Measurements from ENCODE around the gene AEBP1. TPM values are rescaled to one million over a fixed set of nuclear protein-coding genes. Genes with fewer than 3 reads are reported as not detected.

Gene AEBP1
- total and polyA plus RNA-seq, 2 experiments from 2014 or later, result 15.1 to 42.0 TPM

- Mint-ChIP-seq H3K9me3 (no peaks in the 10 kb centered on the region), H3K4me1 (peaks cover 20% of the 10 kb centered on the region), H3K36me3 (ENCODE audit: low read depth) (peaks cover 3% of the 10 kb centered on the region; the same call in 2 of the 3 replicates), H3K4me3 (peak overlapping the region; percentile 63), H3K27me3 (ENCODE audit: insufficient read depth, low read depth, poor library complexity) (peaks cover 16% of the 10 kb centered on the region), H3K27ac (no peak overlapping the region)
- H3K36me3 ChIP-seq (ENCODE audit: insufficient read depth), result no peaks in the 10 kb centered on the region
- H2AFZ ChIP-seq, result peak overlapping the region; percentile 95
- H3K4me1 ChIP-seq (ENCODE audit: insufficient read depth), result peaks cover 8% of the 10 kb centered on the region; the same call in 1 of the 2 replicates
- H3K4me3 ChIP-seq, result peak overlapping the region; percentile 87
- no peaks in the 10 kb centered on the region for H3K9me2 ChIP-seq (ENCODE audit: insufficient read depth)
- no peaks in the 10 kb centered on the region for H3F3A ChIP-seq (replicated peaks; ENCODE audit: low read depth)
- DNase-seq (ENCODE audit: low spot score) (no peak), ATAC-seq (peak; percentile 18)
- TF ChIP-seq ZNF331 (CRISPR knock-in tag; IDR thresholded peaks at IDR 0.05; ENCODE audit: low read depth), result no peak
- TF ChIP-seq EZH2phosphoT487 (IDR thresholded peaks at IDR 0.05; ENCODE audit: unreplicated experiment), result no peak
- TF ChIP-seq ZNF462 (CRISPR knock-in tag; IDR thresholded peaks at IDR 0.05), result no peak
- TF ChIP-seq POLR2AphosphoS5 (IDR thresholded peaks at IDR 0.05; ENCODE audit: low read depth), result no peak
- no peak for TF ChIP-seq ETS1 (IDR thresholded peaks at IDR 0.05)
- TF ChIP-seq EZH2 (IDR thresholded peaks at IDR 0.05; ENCODE audit: low read depth, unreplicated experiment), result no peak
- H3K27ac ChIP-seq (ENCODE audit: low read depth), result no peak overlapping the region
- H3K4me2 ChIP-seq, result peak overlapping the region; percentile 79
- no peaks in the 10 kb centered on the region for H4K20me1 ChIP-seq (replicated peaks; ENCODE audit: insufficient read depth)
- H3K27me3 ChIP-seq (ENCODE audit: insufficient read depth), result peaks cover 9% of the 10 kb centered on the region; the same call in 1 of the 2 replicates
- no peaks in the 10 kb centered on the region; the same call in 1 of the 2 replicates for H3K79me2 ChIP-seq (replicated peaks; ENCODE audit: insufficient read depth)
Observed at GRCh38 chr7:44103566-44103922, 601 bp upstream of the AEBP1 start.
